ENCODE results near the gene NADK2. TPM values are rescaled to one million over a fixed set of nuclear protein-coding genes. Genes with fewer than 3 reads are reported as not detected.

Gene NADK2, protein sequence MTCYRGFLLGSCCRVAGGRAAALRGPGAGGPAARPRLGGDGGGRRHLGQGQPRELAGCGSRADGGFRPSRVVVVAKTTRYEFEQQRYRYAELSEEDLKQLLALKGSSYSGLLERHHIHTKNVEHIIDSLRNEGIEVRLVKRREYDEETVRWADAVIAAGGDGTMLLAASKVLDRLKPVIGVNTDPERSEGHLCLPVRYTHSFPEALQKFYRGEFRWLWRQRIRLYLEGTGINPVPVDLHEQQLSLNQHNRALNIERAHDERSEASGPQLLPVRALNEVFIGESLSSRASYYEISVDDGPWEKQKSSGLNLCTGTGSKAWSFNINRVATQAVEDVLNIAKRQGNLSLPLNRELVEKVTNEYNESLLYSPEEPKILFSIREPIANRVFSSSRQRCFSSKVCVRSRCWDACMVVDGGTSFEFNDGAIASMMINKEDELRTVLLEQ
- 19.5 and 25.7 TPM in 2 replicates for total RNA-seq

DNA sequence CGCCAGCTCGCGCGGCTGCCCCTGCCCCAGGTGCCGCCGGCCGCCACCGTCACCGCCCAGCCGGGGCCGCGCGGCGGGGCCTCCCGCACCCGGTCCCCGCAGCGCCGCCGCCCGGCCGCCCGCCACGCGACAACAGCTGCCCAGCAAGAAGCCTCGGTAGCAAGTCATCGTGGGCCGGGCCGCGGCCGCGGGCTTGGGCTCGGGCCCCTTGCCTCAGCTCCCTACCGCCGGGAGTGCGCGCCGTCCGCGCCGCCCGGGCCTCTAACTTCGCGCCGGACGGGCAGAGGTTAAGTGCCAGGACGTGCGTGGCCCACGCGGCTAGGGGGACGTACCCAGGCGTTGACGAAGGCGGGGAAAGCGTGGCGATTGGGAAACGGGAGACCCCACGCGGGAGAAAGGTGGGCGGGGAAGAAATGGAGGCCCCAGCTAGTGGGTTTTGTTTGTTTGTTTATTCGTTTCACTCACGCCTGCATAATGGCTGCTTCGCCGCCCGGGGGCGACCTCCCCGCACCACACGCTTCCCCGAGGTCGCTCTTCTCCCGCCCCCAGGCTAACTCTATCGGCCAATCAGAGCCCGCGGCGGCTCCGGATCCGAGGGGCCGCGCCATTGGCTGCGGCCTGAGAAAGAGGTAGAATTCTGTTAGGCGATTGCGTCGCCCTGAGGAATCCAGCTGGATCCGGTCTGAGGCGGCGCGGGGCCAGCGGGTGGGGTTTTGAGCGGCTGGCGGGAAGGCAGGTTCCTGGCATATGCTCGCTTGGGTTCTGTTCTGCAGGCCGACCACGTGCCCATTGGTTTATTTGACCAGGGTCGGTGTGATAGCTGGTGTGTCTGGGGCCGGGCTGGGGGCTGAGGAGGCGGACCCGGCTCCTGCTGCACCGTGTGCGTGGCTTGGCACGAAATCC, at the start of gene NADK2:
TSS of gene NADK2 (minus strand) at position 295 of the 903 bp plus-strand sequence. CDS start at position 168, 127 bp downstream.

DNA sequence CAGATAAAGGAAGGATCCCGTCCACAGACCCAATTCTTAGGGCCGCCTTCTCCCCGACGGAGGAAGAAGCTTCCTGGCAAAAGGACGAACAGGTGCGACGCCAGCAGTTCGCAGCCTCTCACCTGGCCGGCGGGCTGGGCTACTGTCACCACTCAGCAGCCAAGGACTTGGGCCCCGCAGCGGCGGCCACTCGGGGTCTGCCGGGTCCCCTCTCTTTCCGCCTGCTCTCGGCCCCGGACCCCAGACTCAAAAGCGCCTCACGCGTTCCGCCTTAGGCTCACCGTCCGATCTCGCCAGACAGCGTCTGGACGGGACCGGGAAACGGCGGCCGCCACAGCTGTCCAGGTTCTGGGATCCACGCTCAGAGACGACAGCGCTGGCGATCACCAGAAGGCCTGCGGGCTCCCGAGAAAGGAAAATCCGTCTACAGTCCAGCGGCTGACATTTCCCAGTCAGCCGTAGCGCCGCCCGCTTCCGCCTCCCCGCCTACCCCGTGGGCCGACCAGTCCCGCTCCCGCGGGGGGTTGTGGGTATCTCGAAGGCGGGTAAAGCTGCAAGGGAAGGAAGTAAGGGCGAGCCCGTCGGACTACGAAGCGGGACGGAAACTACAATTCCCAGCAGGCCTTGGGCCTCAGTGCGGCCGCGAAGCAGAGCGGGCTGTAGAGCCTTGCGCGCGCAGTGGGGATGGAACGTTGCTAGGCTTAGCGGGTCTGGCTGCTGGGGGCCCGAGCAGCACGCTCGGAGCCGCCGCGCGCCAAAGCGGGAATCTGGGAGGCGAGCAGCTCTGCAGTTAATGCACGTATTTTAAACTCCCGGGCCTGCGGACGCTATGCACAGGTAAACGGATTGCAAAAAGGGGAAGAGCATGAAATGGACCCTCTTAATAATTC, 90.0 kb downstream of the NADK2 start, which contains the start of the genes LMBRD2 and SKP2:
TSS of gene LMBRD2 (minus strand) at position 454 of the 890 bp plus-strand sequence. CDS start 8,538 bp downstream, outside the sequence.
TSS of gene SKP2 (plus strand) at position 678 of the 890 bp plus-strand sequence. CDS start at position 830, 152 bp downstream.

Other genes with a start within 250 kb of the NADK2 start
- not detected in 2 replicates for gene UGT3A2, start 175.0 kb downstream of the NADK2 start, total RNA-seq
- 4.7 and 7.5 TPM in 2 replicates for gene LMBRD2, start 90.0 kb downstream of the NADK2 start, total RNA-seq
- gene SKP2, start 89.8 kb downstream of the NADK2 start, total RNA-seq, result 12.4 and 12.9 TPM in 2 replicates
- gene RANBP3L, start 60.0 kb upstream of the NADK2 start, total RNA-seq, result 0.44 and 1.6 TPM in 2 replicates